Skeletal muscle tissue (tissue), 4 donors: Measurements from ENCODE around the gene SIK2. TPM values are rescaled to one million over a fixed set of nuclear protein-coding genes. Genes with fewer than 3 reads are reported as not detected.

Experiments
- H3K27ac ChIP-seq: one replicate; pipeline ENCODE4 v1.7.0; 2013; ENCODE audit warnings: mild to moderate bottlenecking, low read depth, low read length, inconsistent platforms
- H3K27me3 ChIP-seq, 3 donors: one replicate each; pipeline ENCODE4 v1.7.0; 2013; ENCODE audit warnings: low read length in 3 of 3; ENCODE audit not compliant: control insufficient read depth in 3 of 3, insufficient read depth in 3 of 3
- H3K36me3 ChIP-seq, 3 donors: one replicate each; pipeline ENCODE4 v1.7.0; 2013; ENCODE audit warnings: low read length in 3 of 3; ENCODE audit not compliant: control insufficient read depth in 3 of 3, insufficient read depth in 3 of 3
- H3K4me1 ChIP-seq, 3 donors: one replicate each; pipeline ENCODE4 v1.7.0; 2013; ENCODE audit warnings: low read length in 3 of 3, mild to moderate bottlenecking in 3 of 3; ENCODE audit not compliant: control insufficient read depth in 3 of 3, insufficient read depth in 3 of 3
- H3K4me3 ChIP-seq, 3 donors: one replicate each; pipeline ENCODE4 v1.7.0; 2013; ENCODE audit warnings: low read length in 3 of 3
- H3K9ac ChIP-seq, 3 donors: one replicate each; pipeline ENCODE4 v1.7.0; 2013; ENCODE audit warnings: low read length in 3 of 3, mild to moderate bottlenecking in 3 of 3, moderate library complexity in 2 of 3, low read depth in 1 of 3
- H3K9me3 ChIP-seq, 3 donors: one replicate each; pipeline ENCODE4 v1.7.0; 2013; ENCODE audit warnings: low read length in 3 of 3; ENCODE audit not compliant: control insufficient read depth in 3 of 3
- total RNA-seq: library from RNA; depleted of rRNA; stranded (reverse); fragments of >200 nt; gene quantifications from one replicate; pipeline ENCODE4 v1.2.3, GENCODE V29; 2014
- donor health status: Osteomylitis.

Gene SIK2
- total RNA-seq, 1 donor from 2014 or later: 11.5 TPM

DNA sequence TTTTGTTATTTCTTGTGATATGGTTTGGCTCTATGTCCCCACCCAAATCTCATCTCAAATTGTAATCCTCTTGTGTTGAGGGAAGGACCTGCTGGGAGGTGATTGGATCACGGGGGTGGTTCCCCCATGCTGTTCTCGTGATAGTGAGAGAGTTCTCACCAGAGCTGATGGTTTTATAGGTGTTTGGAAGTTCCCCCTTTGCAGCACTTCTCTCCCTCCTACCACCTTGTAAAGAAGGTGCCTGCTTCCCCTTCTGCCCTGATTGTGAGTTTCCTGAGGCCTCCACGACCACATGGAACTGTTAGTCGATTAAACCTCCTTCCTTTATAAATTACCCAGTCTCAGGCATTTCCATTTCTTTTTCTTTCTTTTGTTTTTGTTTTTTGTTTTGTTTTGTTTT, 24.4 kb upstream of the SIK2 start:
- Histone ChIP-seq H3K27me3 (no peaks in the 10 kb centered on the region), H3K9me3 (no peaks in the 10 kb centered on the region), H3K36me3 (no peaks in the 10 kb centered on the region), H3K4me1 (peaks cover 11 to 14% (median 11%) of the 10 kb centered on the region in 3 donors), H3K4me3 (no peak overlapping the region), H3K9ac (no peak overlapping the region), H3K27ac (no peak overlapping the region)

DNA sequence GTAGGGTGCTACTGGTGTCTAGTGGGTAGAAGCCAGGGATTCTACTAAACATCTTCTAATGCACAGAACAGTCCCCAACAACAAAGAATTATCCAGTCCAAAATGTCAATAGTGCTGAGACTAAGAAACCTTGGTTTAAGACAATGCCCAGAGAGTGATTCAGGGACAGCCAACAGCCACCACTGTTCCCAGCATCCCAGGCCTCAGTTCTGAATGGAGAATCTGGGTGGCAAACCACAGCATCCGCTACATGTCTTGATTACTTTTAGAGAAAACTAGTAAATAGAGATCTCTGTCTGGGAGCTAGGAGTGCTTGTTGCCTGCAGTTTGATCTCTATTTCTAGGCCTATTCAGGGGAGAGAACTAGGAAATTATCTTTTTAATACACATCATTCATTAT, 20.9 kb upstream of the SIK2 start:
- no peak overlapping the region for H3K9ac ChIP-seq
- H3K27me3 ChIP-seq: no peaks in the 10 kb centered on the region
- H3K27ac ChIP-seq: no peak overlapping the region
- no peaks in the 10 kb centered on the region for H3K4me1 ChIP-seq
- H3K4me3 ChIP-seq: no peak overlapping the region
- H3K36me3 ChIP-seq: no peaks in the 10 kb centered on the region
- H3K9me3 ChIP-seq: no peaks in the 10 kb centered on the region

DNA sequence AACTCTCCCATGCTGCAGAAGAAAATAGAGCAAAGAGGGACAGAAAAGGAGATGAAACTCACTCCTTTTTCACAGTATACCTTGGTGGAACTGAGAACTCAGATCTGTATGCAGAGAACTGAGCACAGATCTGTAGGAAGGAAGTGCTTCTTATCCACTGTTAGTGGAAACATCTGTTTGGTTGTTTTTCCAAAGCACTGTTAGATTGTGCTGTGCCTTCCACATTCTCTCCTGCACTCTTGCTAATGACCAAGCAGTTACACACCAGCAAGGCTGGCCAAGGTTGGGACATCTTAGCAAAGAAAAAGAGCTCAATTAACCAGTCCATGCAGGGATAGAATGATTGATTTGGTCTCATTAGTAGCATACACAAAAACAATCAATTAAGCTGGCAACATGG, 20.1 kb upstream of the SIK2 start:
- H3K36me3 ChIP-seq: no peaks in the 10 kb centered on the region
- H3K4me3 ChIP-seq: no peak overlapping the region
- no peaks in the 10 kb centered on the region for H3K4me1 ChIP-seq
- H3K9me3 ChIP-seq: no peaks in the 10 kb centered on the region
- no peaks in the 10 kb centered on the region for H3K27me3 ChIP-seq
- H3K27ac ChIP-seq: no peak overlapping the region
- H3K9ac ChIP-seq: no peak overlapping the region

DNA sequence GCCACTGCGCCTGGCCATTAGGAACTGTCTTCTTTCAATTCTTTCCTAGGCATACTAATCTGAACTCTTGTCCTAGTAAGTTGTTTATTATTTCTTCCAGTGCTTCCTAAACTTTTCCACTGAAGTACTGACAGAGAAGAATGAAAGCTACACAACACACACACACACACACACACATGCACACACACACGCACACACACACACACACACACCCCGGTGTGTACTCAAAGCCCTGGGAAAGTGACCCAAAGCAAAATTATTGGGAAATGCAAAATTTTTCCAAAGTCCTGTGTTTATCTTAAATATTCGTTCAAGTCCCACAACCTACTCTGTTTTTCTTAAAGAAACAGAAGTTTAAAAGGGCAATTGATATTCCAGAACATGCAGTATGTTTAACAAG, 19.4 kb upstream of the SIK2 start:
- H3K27me3 ChIP-seq: no peaks in the 10 kb centered on the region
- no peak overlapping the region for H3K27ac ChIP-seq
- no peaks in the 10 kb centered on the region for H3K9me3 ChIP-seq
- H3K4me3 ChIP-seq: no peak overlapping the region
- H3K36me3 ChIP-seq: no peaks in the 10 kb centered on the region
- no peaks in the 10 kb centered on the region for H3K4me1 ChIP-seq
- no peak overlapping the region for H3K9ac ChIP-seq

DNA sequence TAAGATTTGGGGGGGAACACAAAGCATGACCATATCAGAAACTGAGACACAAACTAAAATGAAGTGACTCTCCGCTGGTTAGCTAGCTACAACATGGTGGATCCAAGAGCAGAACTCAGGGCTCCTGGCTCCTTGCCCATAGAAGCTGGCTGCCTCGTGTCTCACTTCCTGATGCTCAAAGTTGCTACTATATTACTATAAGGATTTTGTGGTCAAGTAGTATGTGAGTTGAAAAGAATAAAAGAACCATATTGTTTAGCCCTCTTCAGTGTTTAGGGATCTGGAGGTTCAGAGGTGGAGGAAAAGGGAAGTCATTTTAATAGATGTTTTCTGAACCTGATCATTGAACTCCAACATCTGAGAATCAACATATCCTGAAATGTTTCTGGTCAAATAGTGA, 16.9 kb upstream of the SIK2 start:
- H3K4me3 ChIP-seq: no peak overlapping the region
- H3K9me3 ChIP-seq: no peaks in the 10 kb centered on the region
- H3K4me1 ChIP-seq: no peaks in the 10 kb centered on the region
- H3K36me3 ChIP-seq: no peaks in the 10 kb centered on the region
- H3K27me3 ChIP-seq: no peaks in the 10 kb centered on the region
- H3K9ac ChIP-seq: no peak overlapping the region
- H3K27ac ChIP-seq: no peak overlapping the region

DNA sequence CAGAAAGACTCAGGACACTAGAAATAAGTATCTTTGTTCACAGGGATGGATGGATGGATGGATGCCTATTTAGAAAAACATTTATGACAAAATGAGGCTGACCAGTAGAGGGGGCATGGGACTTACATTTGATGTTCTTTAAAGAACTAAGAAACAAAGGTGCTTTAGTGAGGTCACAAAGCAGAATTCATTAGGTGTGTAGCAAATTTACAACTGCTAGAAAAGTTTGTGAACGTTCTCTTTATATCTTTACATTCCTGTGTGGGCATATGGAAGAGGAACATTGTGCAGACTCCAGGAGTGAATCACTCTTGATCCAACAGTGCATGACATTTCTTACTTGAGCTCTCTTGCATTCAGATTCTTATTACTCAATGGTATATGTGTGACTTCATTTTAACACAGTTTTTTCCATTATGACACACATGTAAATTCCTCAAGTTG, 15.8 kb upstream of the SIK2 start:
- no peak overlapping the region for H3K27ac ChIP-seq
- H3K9me3 ChIP-seq: no peaks in the 10 kb centered on the region
- H3K4me3 ChIP-seq: no peak overlapping the region
- no peak overlapping the region for H3K9ac ChIP-seq
- no peaks in the 10 kb centered on the region for H3K36me3 ChIP-seq
- no peaks in the 10 kb centered on the region for H3K4me1 ChIP-seq
- H3K27me3 ChIP-seq: no peaks in the 10 kb centered on the region

DNA sequence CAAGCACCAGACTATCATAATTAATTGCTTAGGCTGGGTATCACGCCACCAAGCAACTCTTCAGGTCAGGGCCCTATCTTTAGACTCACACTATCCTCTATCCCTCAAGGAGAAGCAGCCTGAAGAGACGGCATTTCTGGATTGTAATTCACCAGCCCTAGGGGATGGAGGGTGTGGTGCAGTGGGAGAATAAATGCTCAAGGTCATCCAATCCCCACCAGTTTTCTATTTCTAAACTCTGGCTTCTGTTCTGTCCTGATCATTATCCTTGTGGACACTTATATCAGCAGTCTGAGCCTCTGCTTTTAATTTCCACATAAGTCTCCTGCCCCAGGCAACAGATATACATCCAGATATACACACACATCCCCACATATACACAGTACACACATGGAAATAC, 13.1 kb upstream of the SIK2 start:
- Histone ChIP-seq H3K27ac (no peak overlapping the region), H3K4me1 (no peaks in the 10 kb centered on the region), H3K36me3 (no peaks in the 10 kb centered on the region), H3K9me3 (no peaks in the 10 kb centered on the region), H3K27me3 (no peaks in the 10 kb centered on the region), H3K4me3 (no peak overlapping the region), H3K9ac (no peak overlapping the region)

DNA sequence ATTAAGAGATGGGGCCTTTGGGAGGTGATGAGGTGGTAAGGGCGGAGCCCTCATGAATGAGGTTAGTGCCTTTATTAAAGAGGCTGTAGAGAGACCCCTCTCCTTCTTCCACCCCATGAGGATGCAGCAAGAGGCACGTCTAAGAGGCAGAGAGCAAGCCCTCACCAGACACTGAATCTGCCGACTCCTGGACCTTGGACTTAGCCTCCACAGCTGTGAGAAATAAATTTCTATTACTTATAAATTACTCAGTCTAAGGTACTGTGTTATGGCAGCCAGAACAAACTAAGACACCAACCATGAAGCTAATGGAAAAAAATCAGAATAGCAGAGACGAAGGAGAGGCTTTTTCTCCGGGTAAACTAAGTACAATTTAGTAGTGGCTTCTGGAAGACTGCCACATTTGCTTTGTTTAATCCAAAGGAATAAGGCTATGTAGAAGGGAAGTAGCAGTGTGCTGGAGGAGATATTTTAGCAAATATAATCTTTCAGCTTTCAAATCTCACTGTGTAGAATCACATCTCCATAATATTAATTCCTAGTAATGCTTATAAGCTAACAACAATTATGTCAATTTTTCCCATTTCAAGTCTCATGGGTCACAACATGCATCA, 12.3 kb upstream of the SIK2 start:
- no peak overlapping the region for H3K9ac ChIP-seq
- H3K4me1 ChIP-seq: no peaks in the 10 kb centered on the region
- no peak overlapping the region for H3K27ac ChIP-seq
- H3K27me3 ChIP-seq: no peaks in the 10 kb centered on the region
- H3K36me3 ChIP-seq: no peaks in the 10 kb centered on the region
- no peak overlapping the region for H3K4me3 ChIP-seq
- no peaks in the 10 kb centered on the region for H3K9me3 ChIP-seq

DNA sequence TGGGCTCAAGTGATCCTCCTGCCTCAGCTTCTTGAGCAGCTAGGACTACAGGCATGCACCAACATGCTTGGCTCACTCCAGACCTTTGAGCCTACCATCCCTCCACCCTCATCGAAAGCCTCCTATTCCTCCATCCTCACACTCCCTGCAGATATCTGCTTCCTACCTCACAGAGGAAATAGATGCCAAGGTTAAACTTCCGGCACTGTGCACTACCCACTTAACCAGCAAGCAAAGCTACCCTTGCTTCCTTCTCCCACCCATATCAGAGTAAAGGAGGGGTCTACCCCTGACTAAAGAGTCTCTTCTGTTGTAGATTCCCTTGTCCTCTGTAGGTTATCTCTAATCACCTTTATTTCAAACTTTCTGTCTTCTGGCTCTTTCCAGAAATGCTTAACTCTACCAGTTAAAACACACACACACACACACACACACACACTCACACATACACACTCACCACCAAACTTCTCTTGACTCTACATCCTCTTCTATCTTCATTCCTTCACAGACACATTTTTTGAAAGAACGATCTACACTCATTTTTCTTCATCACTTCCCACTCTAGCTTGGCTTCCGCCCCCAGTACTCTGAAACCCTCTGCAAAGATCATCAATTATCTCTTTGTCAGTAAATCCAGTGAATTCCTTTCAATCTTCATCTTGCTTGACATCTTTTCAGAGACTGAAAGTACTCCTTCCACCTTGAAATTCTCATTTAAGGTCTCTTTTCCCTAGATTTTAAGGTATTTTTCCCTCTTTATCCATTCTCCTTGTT, 10.9 kb upstream of the SIK2 start:
- Histone ChIP-seq H3K4me3 (no peak overlapping the region), H3K27me3 (no peaks in the 10 kb centered on the region), H3K27ac (no peak overlapping the region), H3K36me3 (no peaks in the 10 kb centered on the region), H3K9ac (no peak overlapping the region), H3K4me1 (no peaks in the 10 kb centered on the region), H3K9me3 (no peaks in the 10 kb centered on the region)

DNA sequence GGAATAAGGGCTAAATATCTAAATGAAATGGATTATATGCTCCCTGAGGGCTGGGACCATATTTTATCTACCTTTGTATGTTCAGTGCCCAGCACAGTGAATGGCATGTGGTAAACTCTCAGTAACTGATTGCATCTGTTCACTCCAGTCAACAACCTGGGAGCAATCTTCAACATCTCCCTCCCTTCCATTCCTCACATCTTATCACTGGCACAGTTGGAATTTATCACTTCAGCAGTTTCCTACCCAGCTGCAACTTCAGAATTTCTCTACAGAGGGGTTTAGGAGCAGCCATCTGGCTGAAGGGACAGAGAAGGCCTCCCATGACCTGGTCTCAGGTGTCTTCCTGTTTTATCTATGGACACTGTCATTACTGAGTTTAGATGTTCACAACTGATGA, 9.8 kb upstream of the SIK2 start:
- Histone ChIP-seq H3K9ac (no peak overlapping the region), H3K4me1 (no peaks in the 10 kb centered on the region), H3K36me3 (no peaks in the 10 kb centered on the region), H3K9me3 (no peaks in the 10 kb centered on the region), H3K27me3 (no peaks in the 10 kb centered on the region), H3K27ac (no peak overlapping the region), H3K4me3 (no peak overlapping the region)
